Stomach (tissue), 4 donors: ENCODE data around the gene CTNNA3.

ENCODE experiments used
- CTCF ChIP-seq, 7 experiments: fragments of 450-650 bp in 4 of 7; fragments of 200-600 bp in 3 of 7; sonication (generic) in 3 of 7; IDR thresholded peaks; one replicate each; pipeline ENCODE4 v1.5.1; 2016 to 2019; ENCODE audit warnings: antibody characterized with exemption in 7 of 7, control low read depth in 2 of 7, mild to moderate bottlenecking in 1 of 7
- POLR2A ChIP-seq, 4 donors: fragments of 450-650 bp; IDR thresholded peaks; one replicate each; pipeline ENCODE4 v1.6.1; 2016; ENCODE audit warnings: antibody characterized with exemption in 4 of 4, control low read depth in 2 of 4, mild to moderate bottlenecking in 1 of 4, moderate library complexity in 1 of 4
- POLR2AphosphoS5 ChIP-seq, 3 donors: sonication (generic); formaldehyde crosslinking; IDR thresholded peaks; one replicate each; pipeline ENCODE4 v1.6.1; 2016; ENCODE audit warnings: antibody characterized with exemption in 3 of 3

DNA sequence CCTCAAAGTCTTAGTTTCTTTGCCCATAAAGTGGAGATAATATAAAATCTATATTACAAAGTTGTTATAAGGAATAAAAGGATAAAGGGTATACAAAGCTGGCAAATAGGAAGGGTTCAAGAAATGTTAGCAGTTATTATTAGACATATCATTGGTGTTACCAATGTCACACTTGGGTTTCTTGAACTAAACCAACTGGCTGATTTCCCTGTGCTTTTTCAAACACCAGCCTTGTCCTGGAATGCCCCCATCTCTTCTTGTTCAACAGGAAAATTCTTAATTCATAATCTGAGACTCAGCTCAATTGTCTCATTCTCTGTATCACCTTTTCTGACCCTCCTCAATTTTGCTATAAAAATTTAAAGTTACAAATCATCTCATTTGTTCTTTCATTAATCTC lies 913.9 kb downstream of the CTNNA3 start:
- TF ChIP-seq CTCF (IDR thresholded peaks at IDR 0.05) (no peak), POLR2A (IDR thresholded peaks at IDR 0.05) (no peak), POLR2AphosphoS5 (IDR thresholded peaks at IDR 0.05) (no peak)
